Measurements from ENCODE around the gene CALR.

Gene CALR

DNA sequence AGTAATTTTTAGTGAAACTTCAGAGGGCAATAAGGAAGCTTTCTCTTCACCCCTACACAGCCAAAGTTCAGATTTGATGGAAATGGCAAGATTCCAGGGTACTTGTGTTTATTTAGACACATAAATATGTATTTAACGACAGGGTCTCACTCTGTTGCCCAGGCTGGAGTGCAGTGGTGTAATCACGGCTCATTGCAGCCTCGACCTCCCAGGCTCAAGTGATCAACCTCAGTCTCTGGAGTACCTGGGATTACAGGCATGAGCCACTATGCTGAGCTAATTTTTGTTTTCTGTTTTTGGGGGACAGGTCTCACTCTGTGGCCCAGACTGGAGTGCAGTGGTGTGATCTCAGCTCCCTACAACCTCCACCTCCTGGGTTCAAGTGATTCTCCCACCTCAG, 17.4 kb upstream of the CALR start:
- no peak overlapping the region for H3K4me3 ChIP-seq (ENCODE audit: low read depth, low read length)
- TF ChIP-seq, protein P1, sequence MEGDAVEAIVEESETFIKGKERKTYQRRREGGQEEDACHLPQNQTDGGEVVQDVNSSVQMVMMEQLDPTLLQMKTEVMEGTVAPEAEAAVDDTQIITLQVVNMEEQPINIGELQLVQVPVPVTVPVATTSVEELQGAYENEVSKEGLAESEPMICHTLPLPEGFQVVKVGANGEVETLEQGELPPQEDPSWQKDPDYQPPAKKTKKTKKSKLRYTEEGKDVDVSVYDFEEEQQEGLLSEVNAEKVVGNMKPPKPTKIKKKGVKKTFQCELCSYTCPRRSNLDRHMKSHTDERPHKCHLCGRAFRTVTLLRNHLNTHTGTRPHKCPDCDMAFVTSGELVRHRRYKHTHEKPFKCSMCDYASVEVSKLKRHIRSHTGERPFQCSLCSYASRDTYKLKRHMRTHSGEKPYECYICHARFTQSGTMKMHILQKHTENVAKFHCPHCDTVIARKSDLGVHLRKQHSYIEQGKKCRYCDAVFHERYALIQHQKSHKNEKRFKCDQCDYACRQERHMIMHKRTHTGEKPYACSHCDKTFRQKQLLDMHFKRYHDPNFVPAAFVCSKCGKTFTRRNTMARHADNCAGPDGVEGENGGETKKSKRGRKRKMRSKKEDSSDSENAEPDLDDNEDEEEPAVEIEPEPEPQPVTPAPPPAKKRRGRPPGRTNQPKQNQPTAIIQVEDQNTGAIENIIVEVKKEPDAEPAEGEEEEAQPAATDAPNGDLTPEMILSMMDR (IDR thresholded peaks at IDR 0.05; ENCODE audit: insufficient read depth, low read depth, low read length, missing control alignments) = no peak
- DNase-seq (ENCODE audit: low read depth) = no peak

DNA sequence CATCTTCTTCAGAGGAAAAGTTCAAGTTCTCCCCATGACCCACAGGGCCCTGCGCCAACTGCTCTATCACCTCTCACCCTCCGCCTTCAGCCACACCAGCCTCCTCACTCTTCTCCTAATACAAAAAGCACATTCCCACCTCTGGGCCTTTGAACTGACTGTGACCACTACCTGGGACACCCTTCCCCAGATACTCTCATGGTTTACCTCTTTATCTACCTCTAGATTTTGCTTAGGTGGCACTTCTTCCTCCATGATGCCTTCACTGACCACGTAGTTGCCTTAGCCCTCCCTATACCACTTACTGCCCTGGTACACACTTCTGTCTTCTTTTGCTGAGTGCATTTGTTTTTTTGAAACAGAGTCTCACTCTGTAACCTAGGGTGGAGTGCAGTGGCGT, 15.4 kb upstream of the CALR start:
- no peak overlapping the region for H3K4me3 ChIP-seq (ENCODE audit: low read depth, low read length)
- TF ChIP-seq, protein P1 (IDR thresholded peaks at IDR 0.05; ENCODE audit: insufficient read depth, low read depth, low read length, missing control alignments) = no peak
- no peak for DNase-seq (ENCODE audit: low read depth)

DNA sequence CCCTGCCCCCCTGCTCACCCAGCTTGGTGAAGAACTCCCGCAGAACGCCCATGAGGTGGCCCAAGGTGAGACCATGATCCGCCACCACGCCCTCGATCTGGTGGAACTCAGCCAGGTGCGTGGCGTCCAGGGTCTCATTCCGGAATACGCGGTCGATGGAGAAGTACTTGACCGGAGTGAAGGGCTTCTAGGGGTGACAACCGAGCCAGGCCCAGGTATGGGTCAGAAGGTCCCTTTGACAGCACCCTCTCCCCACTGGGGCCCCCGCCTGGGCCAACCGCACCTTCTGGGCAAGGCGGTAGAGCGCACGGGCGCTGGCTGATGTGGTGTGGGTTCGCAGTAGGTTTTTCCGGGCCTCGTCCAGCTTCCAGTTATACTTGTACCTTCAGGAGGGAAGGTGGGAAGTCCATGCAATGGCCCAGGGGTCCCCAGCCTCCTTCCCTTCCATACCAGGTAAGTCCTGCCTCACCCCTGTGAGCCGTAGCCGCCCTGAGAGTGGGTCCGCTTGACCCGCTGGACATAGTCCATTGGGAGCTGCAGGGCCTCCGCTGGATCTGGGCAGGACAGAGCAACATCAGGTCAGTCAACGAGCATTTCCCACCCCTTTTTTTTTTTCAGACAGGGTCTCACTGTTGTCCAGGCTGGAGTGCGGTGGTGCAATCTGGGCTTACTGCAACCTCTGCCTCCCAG, 13.6 kb upstream of the CALR start:
- TF ChIP-seq, protein P1 (IDR thresholded peaks at IDR 0.05; ENCODE audit: insufficient read depth, low read depth, low read length, missing control alignments) = no peak
- DNase-seq (ENCODE audit: low read depth) = no peak
- H3K4me3 ChIP-seq (ENCODE audit: low read depth, low read length) = no peak overlapping the region

DNA sequence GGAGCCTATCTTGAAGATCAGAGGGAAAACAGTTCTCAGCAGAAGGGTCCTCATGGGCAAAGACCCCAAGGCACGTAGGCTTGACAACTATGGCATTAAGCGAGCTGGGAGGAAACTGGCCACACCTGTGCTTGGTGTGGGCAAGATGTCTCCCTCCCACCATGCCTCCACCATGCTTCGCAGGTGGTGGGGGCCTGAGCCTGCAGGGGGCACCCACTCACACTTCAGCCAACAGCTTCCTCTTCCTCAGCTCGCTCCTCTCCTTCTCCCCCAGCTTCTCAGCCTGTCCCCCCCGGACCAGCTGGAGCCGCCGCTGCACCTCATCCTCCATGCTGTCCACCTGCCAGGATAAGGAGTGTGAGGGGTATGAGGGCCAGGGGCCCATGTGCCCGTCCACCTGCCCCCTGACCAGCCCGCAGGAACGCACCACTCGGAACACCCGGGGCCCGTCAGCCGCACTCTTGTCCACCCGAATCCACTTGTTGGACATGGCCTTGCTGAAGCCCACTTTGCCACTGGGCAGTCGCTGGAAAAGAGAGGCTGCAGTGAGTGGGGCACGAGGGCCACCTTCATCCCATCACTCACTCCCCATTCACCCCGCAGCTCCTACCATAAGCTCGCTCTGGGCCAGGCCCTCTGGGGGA, 8.3 kb upstream of the CALR start:
- DNase-seq (ENCODE audit: low read depth) = no peak
- H3K4me3 ChIP-seq (ENCODE audit: low read depth, low read length) = no peak overlapping the region
- TF ChIP-seq, protein P1 (IDR thresholded peaks at IDR 0.05; ENCODE audit: insufficient read depth, low read depth, low read length, missing control alignments) = no peak

DNA sequence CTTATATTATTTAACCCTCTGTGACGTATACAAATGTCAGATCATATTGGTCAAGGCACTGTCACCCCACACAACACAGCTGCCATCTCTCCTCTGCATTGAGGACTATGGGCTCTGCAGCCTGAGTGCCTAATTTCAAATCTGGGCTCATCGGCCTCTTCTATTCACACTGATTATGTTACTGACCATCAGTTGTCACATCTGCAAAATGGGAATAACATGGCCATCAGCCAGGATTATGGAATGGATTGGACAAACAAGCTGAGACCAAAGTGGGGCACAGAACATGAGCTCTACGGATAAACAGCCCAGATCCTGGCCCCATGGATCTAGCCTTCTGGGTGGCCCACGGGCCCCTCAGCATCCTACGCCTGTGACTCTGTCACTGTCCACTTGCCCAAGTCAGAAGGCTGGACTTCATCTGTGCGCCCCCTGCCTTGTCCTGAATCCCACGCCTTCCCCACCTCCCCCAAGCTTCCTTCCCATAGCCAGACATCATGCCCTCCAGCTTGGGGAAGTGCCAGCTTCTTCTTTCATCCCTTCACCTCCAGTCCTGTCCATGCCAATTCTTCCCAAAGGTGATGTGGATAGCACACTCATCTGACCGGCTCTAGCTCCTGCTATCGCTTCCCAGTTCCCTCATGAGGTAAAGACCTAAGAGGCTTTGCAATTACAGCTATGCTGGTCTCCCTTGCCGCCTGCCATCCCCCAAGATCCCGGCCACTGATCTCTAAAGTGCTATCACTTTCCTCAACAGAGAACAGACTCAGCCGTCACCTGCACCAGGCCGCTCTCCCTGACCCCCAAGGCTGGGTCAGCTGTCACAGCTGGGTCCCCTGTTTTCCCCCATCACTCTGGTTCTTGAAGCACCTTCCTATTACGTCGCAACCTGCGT, 5.8 kb upstream of the CALR start:
- DNase-seq (ENCODE audit: low read depth) = no peak
- H3K4me3 ChIP-seq (ENCODE audit: low read depth, low read length) = peak overlapping the region; percentile 62
- TF ChIP-seq, protein P1 (IDR thresholded peaks at IDR 0.05; ENCODE audit: insufficient read depth, low read depth, low read length, missing control alignments) = no peak

DNA sequence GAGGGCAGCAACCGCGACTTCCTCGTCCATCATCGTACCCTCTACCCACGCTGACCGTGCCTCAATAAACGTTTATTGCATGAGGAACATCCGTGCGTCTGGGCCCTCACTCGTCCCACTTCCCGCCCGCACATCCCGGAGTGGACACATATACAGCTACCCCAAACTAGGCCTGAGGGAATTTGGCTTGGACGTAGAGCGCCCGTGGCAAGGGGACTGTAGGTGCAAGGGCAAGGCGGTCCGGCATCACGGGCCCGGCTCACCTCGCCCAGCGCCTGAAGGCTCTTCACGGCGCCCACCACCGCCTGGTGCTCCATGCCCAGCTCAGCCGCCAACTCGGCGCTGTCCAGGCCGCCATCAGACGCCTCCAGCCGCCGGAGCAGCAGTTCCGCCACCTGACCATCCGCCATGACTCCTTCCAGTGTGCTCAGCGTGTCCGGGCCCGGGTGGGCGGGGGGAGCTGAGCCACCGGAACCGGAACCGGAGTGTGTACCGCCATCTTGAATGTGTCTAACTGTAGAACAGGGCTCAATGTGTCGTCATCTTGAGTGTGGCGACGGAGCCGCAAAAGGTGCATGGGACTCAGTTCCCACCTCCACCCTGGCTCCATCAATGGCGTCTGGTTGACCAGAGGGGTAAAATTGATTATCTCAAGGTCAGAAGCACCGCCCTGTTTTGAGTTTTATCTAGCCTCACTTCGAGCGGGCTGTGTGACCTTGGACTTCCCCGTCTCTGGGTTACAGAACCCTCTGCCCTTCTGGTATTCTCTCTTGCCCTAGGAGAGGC, 4.9 kb upstream of the CALR start, which contains the start of gene FARSA:
Gene FARSA (minus strand): TSS at position 425 of the 786 bp plus-strand sequence. CDS start 15 bp downstream, at position 410.
- peak within 1 kb of the TSS; percentile 62 for H3K4me3 ChIP-seq (ENCODE audit: low read depth, low read length)
- TF ChIP-seq, protein P1 (IDR thresholded peaks at IDR 0.05; ENCODE audit: insufficient read depth, low read depth, low read length, missing control alignments) = no peak
- peak; percentile 96 for DNase-seq (ENCODE audit: low read depth)

Measured in GM12865 (cell line).